ENCODE data around the gene SERPINB10. TPM values are rescaled to one million over a fixed set of nuclear protein-coding genes. Genes with fewer than 3 reads are reported as not detected.

The SERPINB10 gene
- total and polyA plus RNA-seq, 12 donors = 0.06 TPM; not detected in 11

DNA sequence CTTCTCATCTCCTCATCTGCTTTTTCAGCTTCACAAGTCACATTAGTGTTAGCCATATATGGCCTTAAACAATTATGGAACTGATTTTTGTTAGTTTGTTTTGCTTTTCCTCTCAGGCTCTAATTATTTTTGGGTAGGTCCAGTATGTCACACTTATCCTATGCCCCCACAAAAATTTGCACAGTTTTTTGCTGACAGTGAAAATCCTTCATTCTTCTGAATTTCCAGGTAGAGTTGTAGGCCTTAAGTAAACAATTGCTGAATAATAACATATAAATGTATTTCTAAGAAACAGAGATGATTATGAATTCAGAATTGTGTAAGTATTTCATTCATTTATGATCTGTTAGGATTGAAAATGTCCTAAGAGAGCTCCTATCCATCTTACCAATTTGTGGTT lies 8.6 kb upstream of the SERPINB10 start:
- DNase-seq = no peak
- no peaks in the 10 kb centered on the region for H3K36me3 ChIP-seq (replicated peaks in 1 of 2)
- intact Hi-C loops (cut with DNase I) = no loop called here
- TF ChIP-seq, protein P1, sequence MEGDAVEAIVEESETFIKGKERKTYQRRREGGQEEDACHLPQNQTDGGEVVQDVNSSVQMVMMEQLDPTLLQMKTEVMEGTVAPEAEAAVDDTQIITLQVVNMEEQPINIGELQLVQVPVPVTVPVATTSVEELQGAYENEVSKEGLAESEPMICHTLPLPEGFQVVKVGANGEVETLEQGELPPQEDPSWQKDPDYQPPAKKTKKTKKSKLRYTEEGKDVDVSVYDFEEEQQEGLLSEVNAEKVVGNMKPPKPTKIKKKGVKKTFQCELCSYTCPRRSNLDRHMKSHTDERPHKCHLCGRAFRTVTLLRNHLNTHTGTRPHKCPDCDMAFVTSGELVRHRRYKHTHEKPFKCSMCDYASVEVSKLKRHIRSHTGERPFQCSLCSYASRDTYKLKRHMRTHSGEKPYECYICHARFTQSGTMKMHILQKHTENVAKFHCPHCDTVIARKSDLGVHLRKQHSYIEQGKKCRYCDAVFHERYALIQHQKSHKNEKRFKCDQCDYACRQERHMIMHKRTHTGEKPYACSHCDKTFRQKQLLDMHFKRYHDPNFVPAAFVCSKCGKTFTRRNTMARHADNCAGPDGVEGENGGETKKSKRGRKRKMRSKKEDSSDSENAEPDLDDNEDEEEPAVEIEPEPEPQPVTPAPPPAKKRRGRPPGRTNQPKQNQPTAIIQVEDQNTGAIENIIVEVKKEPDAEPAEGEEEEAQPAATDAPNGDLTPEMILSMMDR (IDR thresholded peaks at IDR 0.05) = no peak
- TF ChIP-seq POLR2A (IDR thresholded peaks at IDR 0.05) = no peak
- H3K4me1 ChIP-seq (replicated peaks in 1 of 2) = no peaks in the 10 kb centered on the region
- H3K4me3 ChIP-seq = no peak overlapping the region
- no peak overlapping the region for H3K27ac ChIP-seq
- H3K27me3 ChIP-seq = no peaks in the 10 kb centered on the region
- no peaks in the 10 kb centered on the region for H3K9me3 ChIP-seq (replicated peaks in 1 of 3)

DNA sequence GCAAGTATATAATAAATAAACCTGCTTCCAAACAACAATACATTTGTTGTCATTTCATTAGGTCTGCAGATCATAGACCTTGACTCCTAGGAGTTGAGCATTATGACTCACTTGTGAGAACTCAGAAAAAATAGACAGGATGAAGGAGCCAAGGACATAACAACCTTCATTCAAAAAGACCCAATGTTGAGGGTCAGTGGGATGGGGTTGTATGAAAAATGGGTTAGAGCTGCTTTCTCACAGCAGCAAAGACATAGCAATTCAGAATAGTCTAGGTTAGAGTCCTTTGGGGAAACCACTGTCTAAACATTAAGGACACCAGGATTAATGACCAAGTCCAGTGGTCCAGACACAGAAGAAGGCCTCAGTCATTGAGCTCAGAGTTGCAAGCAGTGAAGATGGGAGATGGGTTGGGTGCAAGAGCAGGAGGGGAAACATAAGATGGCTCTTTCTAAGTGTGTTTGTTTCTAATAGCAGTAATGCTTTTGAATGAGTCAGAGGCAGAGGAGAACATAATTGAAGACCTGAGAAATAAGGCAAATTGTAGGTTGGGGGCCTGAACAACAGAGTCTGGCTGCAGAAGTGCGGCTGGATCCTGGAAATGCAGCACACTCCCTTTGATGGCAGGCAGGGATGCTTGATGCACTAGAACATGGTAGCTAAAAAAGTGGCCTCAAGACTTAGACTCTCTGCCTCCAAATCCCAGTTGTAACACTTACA lies 3.7 kb upstream of the SERPINB10 start:
- Histone ChIP-seq H3K4me1 (replicated peaks in 1 of 2) (no peaks in the 10 kb centered on the region), H3K27ac (no peak overlapping the region), H3K27me3 (no peaks in the 10 kb centered on the region), H3K36me3 (replicated peaks in 1 of 2) (no peaks in the 10 kb centered on the region), H3K4me3 (no peak overlapping the region), H3K9me3 (replicated peaks in 1 of 3) (no peaks in the 10 kb centered on the region)
- no peak for TF ChIP-seq POLR2A (IDR thresholded peaks at IDR 0.05)
- TF ChIP-seq, protein P1 (IDR thresholded peaks at IDR 0.05) = no peak
- intact Hi-C loops (cut with DNase I) = no loop called here
- WGBS, 4 donors = 92 to 100% (median 99%) methylated on average over 1 of the region's 1 CpG
- no peak for DNase-seq

DNA sequence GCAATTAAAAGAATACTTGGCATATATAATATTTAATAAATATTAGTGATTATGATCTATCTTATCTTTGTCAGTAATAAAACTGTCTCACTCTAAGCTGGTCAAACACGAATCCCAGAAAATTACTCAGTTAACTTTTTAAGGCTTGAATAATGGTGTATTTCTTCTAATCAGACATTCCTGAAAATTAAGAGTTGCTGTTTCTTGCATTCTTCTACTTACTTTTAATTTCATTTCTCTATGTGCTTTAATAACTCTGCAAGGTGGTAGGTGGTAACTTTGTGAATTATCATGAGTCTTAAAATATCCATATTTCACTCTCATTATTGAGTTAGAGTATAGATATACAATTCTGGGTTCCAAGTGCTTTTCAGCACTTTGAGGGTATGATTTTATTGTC lies 3.1 kb upstream of the SERPINB10 start:
- no peak for TF ChIP-seq POLR2A (IDR thresholded peaks at IDR 0.05)
- TF ChIP-seq, protein P1 (IDR thresholded peaks at IDR 0.05) = no peak
- Histone ChIP-seq H3K27me3 (no peaks in the 10 kb centered on the region), H3K4me3 (no peak overlapping the region), H3K36me3 (replicated peaks in 1 of 2) (no peaks in the 10 kb centered on the region), H3K4me1 (replicated peaks in 1 of 2) (no peaks in the 10 kb centered on the region), H3K9me3 (replicated peaks in 1 of 3) (no peaks in the 10 kb centered on the region), H3K27ac (no peak overlapping the region)
- intact Hi-C loops (cut with DNase I) = no loop called here
- no peak for DNase-seq
- whole genome bisulfite sequencing, 4 donors = 46 to 59% (median 53%) methylated on average over 1 of the region's 1 CpG

DNA sequence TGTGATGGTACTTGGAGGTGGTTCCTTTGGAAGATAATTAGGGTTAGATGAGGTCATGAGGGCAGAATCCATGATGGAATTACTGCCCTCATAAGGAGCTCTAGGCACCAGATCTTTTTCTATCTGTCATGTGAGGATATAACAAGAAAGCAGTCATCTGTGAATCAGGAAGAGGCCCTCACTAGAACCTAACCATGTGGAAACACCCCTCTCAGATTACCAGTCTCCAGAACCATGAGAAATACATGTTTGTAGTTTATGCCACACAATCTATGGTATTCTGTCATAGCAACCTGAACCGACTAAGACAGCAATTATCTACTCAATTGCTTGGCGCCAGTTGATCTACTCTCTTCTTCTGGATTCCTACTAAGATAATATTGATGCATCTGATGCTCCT lies 2.4 kb upstream of the SERPINB10 start:
- no peak for TF ChIP-seq POLR2A (IDR thresholded peaks at IDR 0.05)
- TF ChIP-seq, protein P1 (IDR thresholded peaks at IDR 0.05) = no peak
- no peak overlapping the region for H3K27ac ChIP-seq
- no peak overlapping the region for H3K4me3 ChIP-seq
- H3K27me3 ChIP-seq = no peaks in the 10 kb centered on the region
- no peaks in the 10 kb centered on the region for H3K36me3 ChIP-seq (replicated peaks in 1 of 2)
- H3K4me1 ChIP-seq (replicated peaks in 1 of 2) = no peaks in the 10 kb centered on the region
- DNase-seq = no peak
- H3K9me3 ChIP-seq (replicated peaks in 1 of 3) = no peaks in the 10 kb centered on the region
- intact Hi-C loops (cut with DNase I) = no loop called here
- WGBS, 4 donors = 92 to 98% (median 96%) methylated on average over 2 of the region's 2 CpGs

Data from adrenal gland (tissue), 12 donors.